PC-9 (cell line): ENCODE results near the gene TRPV3.

Experiments
- EZH2 ChIP-seq: fragments of 200-600 bp; sonication (generic); IDR thresholded peaks from 2 replicates; pipeline ENCODE4 v1.8.0; 2017; ENCODE audit warnings: antibody characterized with exemption, low read depth
- TF ChIP-seq, protein P1 (sequence below): fragments of 200-600 bp; sonication (generic); conservative IDR thresholded peaks from 2 replicates; pipeline ENCODE4 v1.6.1; 2017; ENCODE audit warnings: mixed run types, antibody characterized with exemption, mild to moderate bottlenecking, moderate library complexity

DNA sequence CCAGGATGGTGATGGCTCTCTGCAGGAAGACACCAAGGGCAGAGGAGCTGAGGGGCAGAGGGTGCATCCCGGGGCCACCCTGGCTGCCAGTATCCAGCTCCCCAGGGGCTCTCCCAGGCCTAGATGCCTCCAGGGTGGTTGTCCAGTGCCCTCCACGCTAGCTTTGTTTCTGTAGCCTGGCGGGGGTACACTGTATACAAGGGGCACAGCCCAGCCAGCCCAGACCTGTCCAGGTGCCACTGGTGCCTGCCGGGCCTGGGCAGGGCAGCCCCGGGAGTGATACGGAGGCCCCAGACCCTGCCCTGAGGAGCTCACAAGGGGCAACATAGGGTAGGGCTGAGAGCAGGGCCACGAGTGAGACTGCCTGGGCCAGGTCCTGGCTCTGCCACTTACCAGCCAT is 14.6 kb upstream of the TRPV3 start:
- TF ChIP-seq, protein P1, sequence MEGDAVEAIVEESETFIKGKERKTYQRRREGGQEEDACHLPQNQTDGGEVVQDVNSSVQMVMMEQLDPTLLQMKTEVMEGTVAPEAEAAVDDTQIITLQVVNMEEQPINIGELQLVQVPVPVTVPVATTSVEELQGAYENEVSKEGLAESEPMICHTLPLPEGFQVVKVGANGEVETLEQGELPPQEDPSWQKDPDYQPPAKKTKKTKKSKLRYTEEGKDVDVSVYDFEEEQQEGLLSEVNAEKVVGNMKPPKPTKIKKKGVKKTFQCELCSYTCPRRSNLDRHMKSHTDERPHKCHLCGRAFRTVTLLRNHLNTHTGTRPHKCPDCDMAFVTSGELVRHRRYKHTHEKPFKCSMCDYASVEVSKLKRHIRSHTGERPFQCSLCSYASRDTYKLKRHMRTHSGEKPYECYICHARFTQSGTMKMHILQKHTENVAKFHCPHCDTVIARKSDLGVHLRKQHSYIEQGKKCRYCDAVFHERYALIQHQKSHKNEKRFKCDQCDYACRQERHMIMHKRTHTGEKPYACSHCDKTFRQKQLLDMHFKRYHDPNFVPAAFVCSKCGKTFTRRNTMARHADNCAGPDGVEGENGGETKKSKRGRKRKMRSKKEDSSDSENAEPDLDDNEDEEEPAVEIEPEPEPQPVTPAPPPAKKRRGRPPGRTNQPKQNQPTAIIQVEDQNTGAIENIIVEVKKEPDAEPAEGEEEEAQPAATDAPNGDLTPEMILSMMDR, result no peak
- no peak for TF ChIP-seq EZH2
